MM.1S (cell line): ENCODE data around the gene IRS1.

Experiments used
- DNase-seq: peaks from one replicate; pipeline ENCODE4 v3.0.0-alpha.2; 2015
- H2AFZ ChIP-seq: fragments of 300-600 bp; sonication (generic); 2 replicates; pipeline ENCODE4 v1.6.0; 2016; ENCODE audit warnings: antibody characterized with exemption, low read length
- H3F3A ChIP-seq: fragments of 300-600 bp; sonication (generic); 2 replicates; pipeline ENCODE4 v1.6.1; 2016; ENCODE audit warnings: mild to moderate bottlenecking, antibody characterized with exemption, low read length, moderate library complexity, mixed read lengths; ENCODE audit not compliant: insufficient read depth
- H3K27ac ChIP-seq: fragments of 300-600 bp; sonication (generic); 2 replicates; pipeline ENCODE4 v1.5.1; 2016; ENCODE audit warnings: mild to moderate bottlenecking, low read length
- H3K27me3 ChIP-seq: fragments of 300-600 bp; sonication (generic); replicated peaks from 2 replicates; pipeline ENCODE4 v1.6.0; 2016; ENCODE audit warnings: low read length; ENCODE audit not compliant: insufficient read depth
- H3K36me3 ChIP-seq: fragments of 300-600 bp; sonication (generic); replicated peaks from 2 replicates; pipeline ENCODE4 v1.6.1; 2016; ENCODE audit warnings: mild to moderate bottlenecking, low read length, mixed read lengths; ENCODE audit not compliant: insufficient read depth
- H3K4me1 ChIP-seq: fragments of 300-600 bp; sonication (generic); 2 replicates; pipeline ENCODE4 v1.6.1; 2016; ENCODE audit warnings: low read length, mixed read lengths
- H3K4me2 ChIP-seq: fragments of 300-600 bp; sonication (generic); 2 replicates; pipeline ENCODE4 v1.6.0; 2016; ENCODE audit warnings: low read depth, low read length
- H3K4me3 ChIP-seq: fragments of 300-600 bp; sonication (generic); 2 replicates; pipeline ENCODE4 v1.5.1; 2016; ENCODE audit warnings: low read length, mixed read lengths
- H3K79me2 ChIP-seq: fragments of 300-600 bp; sonication (generic); 2 replicates; pipeline ENCODE4 v1.6.1; 2016; ENCODE audit warnings: mixed run types, low read length, mixed read lengths
- H3K9ac ChIP-seq: fragments of 300-600 bp; sonication (generic); 2 replicates; pipeline ENCODE4 v1.6.1; 2016; ENCODE audit warnings: low read length, mixed read lengths
- H3K9me2 ChIP-seq: fragments of 300-600 bp; sonication (generic); replicated peaks from 2 replicates; pipeline ENCODE4 v1.6.1; 2016; ENCODE audit warnings: mild to moderate bottlenecking, low read length, mixed read lengths; ENCODE audit not compliant: insufficient read depth
- H3K9me3 ChIP-seq: fragments of 300-600 bp; sonication (generic); replicated peaks from 2 replicates; pipeline ENCODE4 v1.6.1; 2016; ENCODE audit warnings: mild to moderate bottlenecking, low read length, mixed read lengths; ENCODE audit not compliant: insufficient read depth
- H4K20me1 ChIP-seq: fragments of 300-600 bp; sonication (generic); 2 replicates; pipeline ENCODE4 v1.6.1; 2016; ENCODE audit warnings: mild to moderate bottlenecking, low read length, moderate library complexity, mixed read lengths; ENCODE audit not compliant: insufficient read depth
- CTCF ChIP-seq: fragments of 300-600 bp; sonication (generic); IDR thresholded peaks from 2 replicates; pipeline ENCODE4 v1.5.1; 2016; ENCODE audit warnings: antibody characterized with exemption, low read length, mixed read lengths
- EZH2 ChIP-seq: fragments of 300-600 bp; sonication (generic); optimal IDR thresholded peaks from 2 replicates; pipeline ENCODE3; 2017; ENCODE audit warnings: low read depth, mild to moderate bottlenecking, antibody characterized with exemption, low read length, mixed read lengths
- EZH2phosphoT487 ChIP-seq: fragments of 300-600 bp; sonication (generic); IDR thresholded peaks from 2 replicates; pipeline ENCODE4 v1.6.1; 2018; ENCODE audit warnings: antibody characterized with exemption, low read length

IRS1 gene

GRCh38 chr2:226738191-226738820 is 61.3 kb downstream of the IRS1 start:
- TF ChIP-seq EZH2phosphoT487: no peak
- no peak for TF ChIP-seq EZH2
- no peak for TF ChIP-seq CTCF
- no peak overlapping the region for H3K27ac ChIP-seq
- no peak overlapping the region for H3K9ac ChIP-seq
- H2AFZ ChIP-seq: no peak overlapping the region
- no peaks in the 10 kb centered on the region for H3F3A ChIP-seq
- no peaks in the 10 kb centered on the region for H3K9me2 ChIP-seq
- no peaks in the 10 kb centered on the region for H4K20me1 ChIP-seq
- H3K79me2 ChIP-seq: no peaks in the 10 kb centered on the region
- H3K27me3 ChIP-seq: no peaks in the 10 kb centered on the region
- H3K4me3 ChIP-seq: no peak overlapping the region
- H3K4me1 ChIP-seq: no peaks in the 10 kb centered on the region
- no peak for DNase-seq
- no peaks in the 10 kb centered on the region for H3K9me3 ChIP-seq
- no peak overlapping the region for H3K4me2 ChIP-seq
- no peaks in the 10 kb centered on the region for H3K36me3 ChIP-seq

- Histone ChIP-seq H3K4me2 (no peak overlapping the region), H3K36me3 (no peaks in the 10 kb centered on the region), H3K79me2 (no peaks in the 10 kb centered on the region), H3F3A (no peaks in the 10 kb centered on the region), H4K20me1 (no peaks in the 10 kb centered on the region), H3K27me3 (no peaks in the 10 kb centered on the region), H3K9me2 (no peaks in the 10 kb centered on the region), H2AFZ (no peak overlapping the region), H3K9me3 (no peaks in the 10 kb centered on the region), H3K9ac (no peak overlapping the region), H3K4me3 (no peak overlapping the region), H3K4me1 (no peaks in the 10 kb centered on the region), H3K27ac (no peak overlapping the region)
- DNase-seq: no peak
- TF ChIP-seq EZH2phosphoT487 (no peak), EZH2 (no peak), CTCF (no peak)
These were observed 63.2 kb downstream of the IRS1 start for GRCh38 chr2:226736382-226736781.

GRCh38 chr2:226733927-226734564 is 65.6 kb downstream of the IRS1 start:
- Histone ChIP-seq H3K9me3 (no peaks in the 10 kb centered on the region), H3K4me2 (no peak overlapping the region), H3K79me2 (no peaks in the 10 kb centered on the region), H3K36me3 (no peaks in the 10 kb centered on the region), H4K20me1 (no peaks in the 10 kb centered on the region), H3K4me1 (no peaks in the 10 kb centered on the region), H3K27ac (no peak overlapping the region), H2AFZ (no peak overlapping the region), H3F3A (no peaks in the 10 kb centered on the region), H3K9me2 (no peaks in the 10 kb centered on the region), H3K9ac (no peak overlapping the region), H3K4me3 (no peak overlapping the region), H3K27me3 (no peaks in the 10 kb centered on the region)
- TF ChIP-seq EZH2 (no peak), CTCF (no peak), EZH2phosphoT487 (no peak)
- no peak for DNase-seq
